K562 (cell line): ENCODE results near the gene MTREX. TPM values are rescaled to one million over a fixed set of nuclear protein-coding genes. Genes with fewer than 3 reads are reported as not detected.

Source experiments
- ATAC-seq: fragments of 200-7000 bp; cut with Tn5 transposase; 3 replicates; pipeline ENCODE4 v1.9.1; 2020; ENCODE audit warnings: moderate library complexity
- BruUV-seq: library from RNA; stranded (reverse); fragments of 400-500 nt; replicated peaks from 2 replicates; lab custom pipeline; 2021; lab: Mats Ljungman, UMichigan
- CTCF ChIA-PET: fragments of 300-600 bp; formaldehyde crosslinking; extraction: SDS; loops from one replicate; lab custom pipeline; 2021; ENCODE audit warnings: low intra/inter-chr PET ratio; lab: Yijun Ruan, JAX
- POLR2A ChIA-PET: fragments of 300-600, 350-650 bp; sonication (Branson Sonifier 250); formaldehyde crosslinking; extraction: SDS; loops from one replicate; lab custom pipeline; 2021; ENCODE audit warnings: antibody characterized with exemption, inconsistent platforms; lab: Yijun Ruan, JAX
- DNase-seq, 4 experiments: peaks; one replicate each; pipeline versions ENCODE4 v3.0.0 to v3.0.0-alpha.2; 2011 to 2018; ENCODE audit warnings: low spot score in 3 of 4, mixed read lengths in 3 of 4; ENCODE audit errors: extremely low read depth in 1 of 4
- FAIRE-seq: peaks from 2 replicates; lab custom pipeline; 2011; peaks lifted over from hg19 to GRCh38; lab: Jason Lieb, UNC
- H2AFZ ChIP-seq: 2 replicates; pipeline ENCODE4 v1.6.0; 2011; ENCODE audit warnings: low read depth, low read length, control low read depth, inconsistent platforms
- H3K27ac ChIP-seq: fragments of 200-600 bp; 3 replicates; pipeline ENCODE4 v1.8.0; 2011; ENCODE audit warnings: low read depth, mild to moderate bottlenecking, control low read depth, inconsistent platforms, low read length, moderate library complexity, mixed read lengths; ENCODE audit errors: extremely low read depth
- H3K27me3 ChIP-seq, 2 experiments: fragments of 300-600 bp in 1 of 2; 2 replicates in 1 of 2; 3 replicates in 1 of 2; pipeline versions ENCODE4 v1.6.0 to v1.8.0; 2011; ENCODE audit warnings: inconsistent platforms in 2 of 2, low read length in 2 of 2, mild to moderate bottlenecking in 1 of 2, mixed read lengths in 1 of 2, moderate library complexity in 1 of 2; ENCODE audit not compliant: control insufficient read depth in 2 of 2, insufficient read depth in 2 of 2
- H3K36me3 ChIP-seq: fragments of 300-600 bp; 3 replicates; pipeline ENCODE4 v1.8.0; 2011; ENCODE audit warnings: mild to moderate bottlenecking, low read length, inconsistent platforms; ENCODE audit not compliant: control insufficient read depth, insufficient read depth
- H3K4me1 ChIP-seq, 2 experiments: fragments of 200-600 bp in 1 of 2; replicated peaks in 1 of 2; 2 replicates in 1 of 2; 3 replicates in 1 of 2; pipeline versions ENCODE4 v1.5.1 to v1.8.0; 2011; ENCODE audit warnings: inconsistent platforms in 2 of 2, low read length in 2 of 2, mild to moderate bottlenecking in 1 of 2, mixed read lengths in 1 of 2, moderate library complexity in 1 of 2; ENCODE audit not compliant: control insufficient read depth in 2 of 2, insufficient read depth in 2 of 2
- H3K4me2 ChIP-seq: 2 replicates; pipeline ENCODE4 v1.6.1; 2011; ENCODE audit warnings: low read length, control low read depth, inconsistent platforms, mixed read lengths; ENCODE audit not compliant: insufficient read depth
- H3K4me3 ChIP-seq: fragments of 200-600 bp; sonication (generic), shearing (Covaris generic); 2 replicates; pipeline ENCODE4 v1.5.1; 2016; ENCODE audit warnings: control low read depth, inconsistent platforms
- H3K79me2 ChIP-seq: fragments of 200-600 bp; 3 replicates; pipeline ENCODE4 v1.8.0; 2011; ENCODE audit warnings: low read length, inconsistent platforms; ENCODE audit not compliant: control insufficient read depth, insufficient read depth
- H3K9ac ChIP-seq, 2 experiments: 2 replicates each; pipeline versions ENCODE4 v1.6.0 to v1.6.1; 2011; ENCODE audit warnings: low read depth in 2 of 2, low read length in 2 of 2, control low read depth in 1 of 2, inconsistent platforms in 1 of 2, mild to moderate bottlenecking in 1 of 2, mixed read lengths in 1 of 2; ENCODE audit not compliant: insufficient read depth in 1 of 2
- H3K9me1 ChIP-seq: one replicate; pipeline ENCODE4 v1.6.0; 2011; ENCODE audit warnings: inconsistent platforms, mild to moderate bottlenecking, low read length, moderate library complexity; ENCODE audit not compliant: control insufficient read depth, insufficient read depth
- H3K9me3 ChIP-seq: replicated peaks from 2 replicates; pipeline ENCODE4 v1.5.1; 2011; ENCODE audit warnings: low read depth, low read length, inconsistent platforms; ENCODE audit not compliant: control insufficient read depth, insufficient read depth
- H4K20me1 ChIP-seq: replicated peaks from 2 replicates; pipeline ENCODE4 v1.6.1; 2011; ENCODE audit warnings: low read length, inconsistent platforms, mixed read lengths; ENCODE audit not compliant: control insufficient read depth, insufficient read depth
- CC2D1A ChIP-seq: fragments of 450-650 bp; IDR thresholded peaks from 2 replicates; pipeline ENCODE4 v1.6.1; 2017; ENCODE audit warnings: mild to moderate bottlenecking
- COPS2 ChIP-seq: fragments of 450-650 bp; conservative IDR thresholded peaks from 2 replicates; pipeline ENCODE4 v1.6.1; 2016; ENCODE audit warnings: mild to moderate bottlenecking, moderate library complexity
- FOXA1 ChIP-seq: fragments of 450-650 bp; IDR thresholded peaks from 2 replicates; pipeline ENCODE4 v1.6.1; 2016; ENCODE audit warnings: mild to moderate bottlenecking, borderline replicate concordance
- FOXK2 ChIP-seq, 2 experiments: fragments of 450-650 bp; IDR thresholded peaks in 1 of 2; conservative IDR thresholded peaks in 1 of 2; 2 replicates each; pipeline ENCODE4 v1.6.1; 2016; ENCODE audit warnings: low read depth in 2 of 2, mild to moderate bottlenecking in 1 of 2
- HDAC2 ChIP-seq: fragments of 450-650 bp; IDR thresholded peaks from 2 replicates; pipeline ENCODE4 v1.6.1; 2016; ENCODE audit warnings: mild to moderate bottlenecking
- HES1 ChIP-seq: fragments of 450-650 bp; IDR thresholded peaks from 2 replicates; pipeline ENCODE4 v1.6.1; 2016; ENCODE audit warnings: low read depth, mild to moderate bottlenecking, moderate library complexity
- KLF16 ChIP-seq: IDR thresholded peaks from 2 replicates; pipeline ENCODE4 v1.6.1; 2016; ENCODE audit warnings: antibody characterized with exemption
- LARP7 ChIP-seq: fragments of 450-650 bp; IDR thresholded peaks from 2 replicates; pipeline ENCODE4 v1.6.1; 2016
- MAFG ChIP-seq: fragments of 450-650 bp; conservative IDR thresholded peaks from 2 replicates; pipeline ENCODE4 v1.6.1; 2016; ENCODE audit warnings: missing genetic modification characterization, missing compliant biosample characterization
- NFE2 ChIP-seq: IDR thresholded peaks from 2 replicates; pipeline ENCODE4 v1.6.1; 2014; ENCODE audit warnings: antibody characterized with exemption, low read depth
- PHF20 ChIP-seq: fragments of 450-650 bp; IDR thresholded peaks from 2 replicates; pipeline ENCODE4 v1.6.1; 2018; ENCODE audit not compliant: partially characterized antibody
- PRDM10 ChIP-seq: fragments of 450-650 bp; IDR thresholded peaks from 2 replicates; pipeline ENCODE4 v1.6.1; 2018; ENCODE audit not compliant: partially characterized antibody
- TAF15 ChIP-seq: fragments of 200-400 bp; formaldehyde crosslinking; IDR thresholded peaks from 2 replicates; pipeline ENCODE4 v1.6.1; 2017; ENCODE audit warnings: mild to moderate bottlenecking, low read depth, low read length, moderate library complexity
- ZBTB33 ChIP-seq: sonication (generic); formaldehyde crosslinking; IDR thresholded peaks from 2 replicates; pipeline ENCODE4 v1.8.1; 2023; ENCODE audit warnings: mild to moderate bottlenecking, missing genetic modification reagents
- ZNF3 ChIP-seq: fragments of 250-450 bp; sonication (Bioruptor Pico); IDR thresholded peaks from 2 replicates; pipeline ENCODE4 v1.5.0; 2021; ENCODE audit warnings: mild to moderate bottlenecking, moderate library complexity
- ZNF316 ChIP-seq: fragments of 450-650 bp; IDR thresholded peaks from 2 replicates; pipeline ENCODE4 v1.6.1; 2016
- ZNF695 ChIP-seq: fragments of 450-650 bp; formaldehyde crosslinking; IDR thresholded peaks from 2 replicates; pipeline ENCODE4 v1.4.0; 2020; ENCODE audit warnings: mild to moderate bottlenecking, moderate library complexity
- ZNF740 ChIP-seq, 3 experiments: fragments of 200-800 bp in 1 of 3; sonication (Bioruptor generic) in 1 of 3; sonication (generic) in 1 of 3; formaldehyde crosslinking in 1 of 3; IDR thresholded peaks; 2 replicates each; pipeline versions ENCODE4 v1.6.1 to v1.8.0; 2016 to 2022; ENCODE audit warnings: mild to moderate bottlenecking in 2 of 3, missing compliant biosample characterization in 2 of 3, missing genetic modification characterization in 2 of 3, missing genetic modification reagents in 1 of 3
- WGBS: fragments of 100-300 bp; shearing (Covaris generic); methylation state at CpG from one replicate; pipeline ENCODE4 v1.1.6; 2016; ENCODE audit warnings: low coverage, mixed read lengths; ENCODE audit not compliant: insufficient coverage; ENCODE audit errors: missing lambda C conversion rate; 5-methylcytosine and 5-hydroxymethylcytosine counted together
- in situ Hi-C: fragments of 300-500 bp; cut with MboI; formaldehyde crosslinking; loops from 4 replicates; pipeline ENCODE4 v1.15.0; 2018; ENCODE audit warnings: inconsistent platforms, mixed read lengths
- intact Hi-C: fragments of 100-400 bp; cut with micrococcal nuclease; formaldehyde crosslinking; loops from 2 replicates; pipeline ENCODE4 v1.14.2; 2022
- polyA plus RNA-seq, 8 experiments: library from polyadenylated mRNA; depleted of rRNA in 4 of 8; stranded (reverse) in 5 of 8; unstranded in 3 of 8; fragments of >200 nt; fragmentation: Nextera tagmentation in 2 of 8; fragmentation: Illumina TruSeq in 1 of 8; extraction: Ambion mirVana in 2 of 8; extraction: Trizol in 1 of 8; gene quantifications; 2 replicates each; pipeline versions ENCODE4 v1.2.1 to v1.2.3, GENCODE V29; 2011 to 2014; ENCODE audit warnings: inconsistent platforms in 1 of 8, missing spikeins in 1 of 8
- total RNA-seq, 7 experiments: library from RNA; depleted of rRNA in 6 of 7; stranded (reverse); fragments of >200 nt in 6 of 7; fragmentation: Illumina TruSeq in 2 of 7; extraction: Trizol in 2 of 7; gene quantifications; 2 replicates each; pipeline versions ENCODE4 v1.2.1 to v1.2.3, GENCODE V29; 2011 to 2021; ENCODE audit warnings: low replicate concordance in 1 of 7

The MTREX gene
- total and polyA plus RNA-seq, 9 of the 15 experiments (the other 6 are each of a cell fraction or from before 2014, with no cell fraction given), result 52.9 to 193 (median 150) TPM

GRCh38 chr5:55385846-55386245 is 78.1 kb downstream of the MTREX start:
- Histone ChIP-seq H3K9ac (no peak overlapping the region), H3K79me2 (peaks cover 11% of the 10 kb centered on the region), H3K27me3 (no peaks in the 10 kb centered on the region), H2AFZ (no peak overlapping the region), H3K9me3 (no peaks in the 10 kb centered on the region), H3K4me2 (no peak overlapping the region), H3K9me1 (no peaks in the 10 kb centered on the region), H3K4me1 (peaks cover 5 to 16% of the 10 kb centered on the region in 2 experiments; a peak in 4 of 5 replicates), H3K4me3 (no peak overlapping the region), H3K27ac (no peak overlapping the region), H4K20me1 (no peaks in the 10 kb centered on the region), H3K36me3 (peaks cover 72% of the 10 kb centered on the region)
- intact Hi-C loops, result no loop called here
- no peak for DNase-seq
- ChIA-PET CTCF (no interaction called here), POLR2A (no interaction called here)
- in situ Hi-C loops, result no loop called here
- no peak for ATAC-seq
- no peak for FAIRE-seq
- WGBS, result 71% methylated on average over 3 of the region's 3 CpGs
- BruUV-seq, result no TSS peak
- TF ChIP-seq ZNF316 (no peak), HES1 (no peak), ZNF3 (CRISPR knock-in tag) (no peak), COPS2 (no peak), NFE2 (no peak), TAF15 (no peak), ZBTB33 (CRISPR knock-in tag) (no peak), FOXA1 (no peak), LARP7 (no peak), PRDM10 (no peak), ZNF740 (CRISPR knock-in tag; IDR thresholded peaks at IDR 0.05) (no peak), ZNF740 (tag; IDR thresholded peaks at IDR 0.05) (no peak), MAFG (tag) (no peak), PHF20 (no peak), CC2D1A (no peak), ZNF695 (CRISPR knock-in tag) (no peak), KLF16 (no peak), HDAC2 (no peak), FOXK2 (conservative IDR thresholded peaks at IDR 0.05 in 1 of 2, IDR thresholded peaks at IDR 0.05 in 1 of 2; ENCODE audit: low read depth in 2 of 2) (no peak)
